ENCODE data around the gene HAP1. TPM values are rescaled to one million over a fixed set of nuclear protein-coding genes. Genes with fewer than 3 reads are reported as not detected.

HAP1 gene
- total RNA-seq, 4 donors from 2014 or later: not detected

DNA sequence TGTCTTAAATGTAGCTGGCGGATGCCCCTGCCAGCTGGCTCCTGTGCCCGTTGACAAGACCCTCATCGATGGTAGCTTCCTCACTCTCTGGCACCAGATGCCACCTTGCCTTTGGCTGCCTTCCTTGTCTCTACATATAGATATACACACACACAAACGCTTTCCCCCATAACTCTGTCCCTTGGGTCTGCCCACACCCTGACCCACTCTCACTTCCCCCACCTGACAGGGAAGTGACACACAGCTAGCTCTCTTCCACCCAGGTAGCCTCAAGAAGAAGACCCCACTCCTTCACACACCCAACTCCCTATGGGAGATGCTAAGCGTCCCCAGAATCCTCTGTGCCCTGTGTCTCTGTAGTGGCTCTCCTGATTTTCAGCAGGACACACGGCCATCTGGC is 26.4 kb upstream of the HAP1 start:
- TF ChIP-seq CTCF (IDR thresholded peaks at IDR 0.05; ENCODE audit: low read depth): no peak

DNA sequence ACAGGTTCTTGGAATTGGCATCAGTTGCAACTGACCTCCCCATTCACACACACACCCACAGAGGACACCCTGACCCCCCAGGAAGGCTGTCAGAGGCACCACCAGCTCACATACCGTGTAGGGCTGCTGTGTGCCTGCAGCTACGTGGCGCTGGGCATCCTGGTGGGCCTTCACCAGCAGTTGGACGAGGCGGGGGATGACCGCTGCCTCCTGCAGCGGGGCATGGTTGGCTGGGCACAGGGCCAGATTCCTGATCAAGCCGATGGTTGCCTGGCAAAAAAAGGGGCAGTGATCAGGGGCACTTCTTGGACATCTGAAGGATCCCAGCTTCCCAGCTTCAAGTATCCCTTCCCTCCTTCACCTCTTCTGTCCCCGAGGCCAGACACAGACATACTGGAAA is 24.2 kb upstream of the HAP1 start:
- TF ChIP-seq CTCF (IDR thresholded peaks at IDR 0.05; ENCODE audit: low read depth): no peak

DNA sequence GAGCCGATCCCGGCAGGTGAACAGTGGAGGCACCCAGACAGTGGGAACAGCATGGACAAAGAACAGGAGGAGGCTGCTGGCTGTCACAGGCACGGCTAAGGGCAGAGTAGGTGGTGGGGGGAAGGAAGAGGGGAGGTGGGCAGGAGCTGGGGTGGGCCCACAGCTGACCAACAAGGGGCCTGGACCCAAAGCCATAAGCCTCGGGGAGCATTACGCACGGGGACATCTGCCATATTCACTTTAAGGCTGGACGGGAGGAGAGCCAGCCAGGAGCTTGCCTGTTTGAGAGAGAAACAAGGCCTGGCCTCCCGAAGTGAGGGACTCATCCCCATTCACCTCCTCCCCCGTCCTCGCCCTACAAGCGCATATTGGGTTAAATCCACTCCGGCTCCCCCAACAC is 19.6 kb upstream of the HAP1 start:
- TF ChIP-seq CTCF (IDR thresholded peaks at IDR 0.05; ENCODE audit: low read depth): no peak

GRCh38 chr17:41751288-41751687 is 16.8 kb upstream of the HAP1 start:
- no peak for TF ChIP-seq CTCF (IDR thresholded peaks at IDR 0.05; ENCODE audit: low read depth)

DNA sequence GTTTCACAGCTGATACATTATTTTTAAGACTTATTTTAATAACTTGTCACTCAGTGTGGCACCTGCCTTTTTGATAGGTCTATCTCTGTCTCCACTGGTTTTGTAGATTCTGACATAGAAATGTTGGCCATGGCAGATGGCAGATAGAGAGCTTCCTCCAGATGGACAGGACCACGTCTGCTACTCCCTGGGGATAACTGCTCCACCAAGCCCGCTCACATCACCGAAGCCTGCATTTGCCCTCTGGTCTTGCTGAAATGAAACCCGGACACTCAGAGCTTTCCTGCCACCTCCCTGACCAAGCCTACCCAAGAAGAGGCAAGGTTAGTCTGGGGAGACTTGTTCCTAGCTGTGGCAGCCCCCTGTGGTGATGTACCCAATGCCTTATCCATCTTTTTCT is 16.4 kb upstream of the HAP1 start:
- TF ChIP-seq CTCF (IDR thresholded peaks at IDR 0.05; ENCODE audit: low read depth): no peak

DNA sequence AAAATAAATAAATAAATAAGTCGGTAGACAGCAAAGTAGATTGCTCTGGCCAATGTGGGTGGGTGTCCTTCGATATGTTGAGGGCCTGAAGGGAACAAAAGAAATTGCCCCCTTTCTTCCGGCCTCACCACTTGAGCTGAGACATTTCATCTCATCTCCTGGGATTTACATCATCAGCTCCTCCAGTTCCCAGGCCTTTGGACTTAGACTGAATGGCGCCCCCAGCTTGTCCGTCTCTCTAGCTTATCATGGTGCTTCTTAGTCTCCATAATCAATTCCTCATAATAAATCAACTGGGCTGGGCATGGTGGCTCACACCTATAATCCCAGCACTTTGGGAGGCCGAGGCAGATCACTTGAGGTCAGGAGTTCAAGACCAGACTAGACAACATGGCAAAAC is 13.8 kb upstream of the HAP1 start:
- no peak for TF ChIP-seq CTCF (IDR thresholded peaks at IDR 0.05; ENCODE audit: low read depth)

DNA sequence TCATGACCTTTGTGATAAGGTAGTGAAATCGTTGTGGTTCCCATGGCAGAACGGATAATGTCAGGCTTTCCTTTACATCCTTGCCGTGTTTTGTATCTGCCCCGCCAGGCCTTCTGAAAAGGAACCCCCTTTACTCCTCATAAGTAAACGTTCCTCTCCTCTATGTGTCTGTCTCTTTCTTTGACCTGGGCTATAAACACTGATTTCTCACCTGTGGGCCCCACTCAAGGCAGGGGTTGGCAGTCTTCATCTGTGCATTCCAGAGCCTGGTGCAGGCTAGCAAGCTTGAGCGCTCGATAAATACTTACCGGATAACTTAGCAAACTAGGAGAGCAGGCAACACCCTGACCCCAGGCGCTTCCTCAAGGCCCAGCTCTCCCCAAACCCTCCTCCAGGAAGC is 7.3 kb upstream of the HAP1 start:
- no peak for TF ChIP-seq CTCF (IDR thresholded peaks at IDR 0.05; ENCODE audit: low read depth)

DNA sequence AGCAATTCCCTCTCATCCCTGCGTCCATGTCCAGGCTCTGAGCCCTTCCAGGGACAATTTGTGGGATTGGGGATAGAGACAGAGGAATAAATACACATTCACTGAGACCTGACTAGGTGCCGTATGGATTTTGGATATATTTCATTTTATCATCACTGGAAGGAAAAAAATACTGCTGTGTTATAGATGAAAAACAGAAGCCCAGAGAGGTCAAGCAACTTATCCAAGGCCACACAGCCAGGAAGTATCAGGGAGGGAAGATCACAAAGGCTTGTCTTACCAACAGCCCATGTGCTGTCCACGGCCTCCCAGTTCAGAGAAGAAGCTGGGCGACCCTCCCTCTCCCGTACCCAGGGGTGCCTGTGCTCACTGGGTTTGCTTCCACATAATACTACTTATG is 6.1 kb upstream of the HAP1 start:
- TF ChIP-seq CTCF (IDR thresholded peaks at IDR 0.05; ENCODE audit: low read depth): no peak

Measured in subcutaneous adipose tissue (tissue), 4 donors.